ENCODE data around the gene ALDH4A1. TPM values are rescaled to one million over a fixed set of nuclear protein-coding genes. Genes with fewer than 3 reads are reported as not detected.

The ALDH4A1 gene
- total RNA-seq, 1 experiment from 2014 or later, result 31.0 TPM

DNA sequence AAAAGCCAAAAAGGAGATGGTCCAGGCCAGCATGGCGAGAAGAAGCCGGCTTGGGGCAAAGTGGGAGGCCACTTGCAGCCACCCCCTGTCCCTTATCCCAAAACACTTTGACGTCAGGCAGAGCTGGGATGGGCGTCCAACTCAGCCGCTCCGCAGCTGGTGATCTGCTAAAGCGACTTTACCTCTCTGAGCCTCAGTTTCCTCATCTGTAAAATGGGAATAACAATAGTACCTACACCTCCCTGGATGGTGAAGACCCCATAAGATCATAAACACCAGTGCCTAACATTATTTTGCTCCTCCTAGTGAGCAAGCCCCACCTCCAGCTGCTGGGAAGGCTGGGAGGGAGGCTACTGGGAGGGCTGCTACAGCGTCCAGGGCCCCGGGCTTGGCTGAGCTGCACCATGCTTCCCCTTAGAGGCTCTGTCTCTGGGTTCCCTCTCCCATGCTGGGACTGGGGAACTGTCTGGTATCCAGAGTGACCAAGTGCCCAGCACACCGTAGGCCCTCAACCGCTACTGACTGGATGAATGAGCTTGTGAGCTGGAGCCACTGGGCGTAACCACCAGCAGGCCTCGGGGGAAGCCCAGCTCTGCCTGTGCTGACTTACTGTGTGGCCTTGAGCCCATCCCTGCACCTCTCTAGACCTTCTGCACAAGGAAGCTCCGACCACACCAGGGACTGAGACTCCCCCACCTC lies 35.8 kb upstream of the ALDH4A1 start (continued):
- TF ChIP-seq, protein P1, sequence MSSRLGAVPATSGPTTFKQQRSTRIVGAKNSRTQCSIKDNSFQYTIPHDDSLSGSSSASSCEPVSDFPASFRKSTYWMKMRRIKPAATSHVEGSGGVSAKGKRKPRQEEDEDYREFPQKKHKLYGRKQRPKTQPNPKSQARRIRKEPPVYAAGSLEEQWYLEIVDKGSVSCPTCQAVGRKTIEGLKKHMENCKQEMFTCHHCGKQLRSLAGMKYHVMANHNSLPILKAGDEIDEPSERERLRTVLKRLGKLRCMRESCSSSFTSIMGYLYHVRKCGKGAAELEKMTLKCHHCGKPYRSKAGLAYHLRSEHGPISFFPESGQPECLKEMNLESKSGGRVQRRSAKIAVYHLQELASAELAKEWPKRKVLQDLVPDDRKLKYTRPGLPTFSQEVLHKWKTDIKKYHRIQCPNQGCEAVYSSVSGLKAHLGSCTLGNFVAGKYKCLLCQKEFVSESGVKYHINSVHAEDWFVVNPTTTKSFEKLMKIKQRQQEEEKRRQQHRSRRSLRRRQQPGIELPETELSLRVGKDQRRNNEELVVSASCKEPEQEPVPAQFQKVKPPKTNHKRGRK (CRISPR knock-in tag; IDR thresholded peaks at IDR 0.05; ENCODE audit: borderline replicate concordance), result no peak
- no peak for TF ChIP-seq NR2C2 (CRISPR knock-in tag; IDR thresholded peaks at IDR 0.05)

- Mint-ChIP-seq H3K27ac (no peak overlapping the region), H3K4me3 (no peak overlapping the region), H3K4me1 (peaks cover 48% of the 10 kb centered on the region), H3K27me3 (ENCODE audit: low read depth) (no peaks in the 10 kb centered on the region), H3K9me3 (no peaks in the 10 kb centered on the region), H3K36me3 (no peaks in the 10 kb centered on the region)
- DNase-seq (ENCODE audit: low spot score) (no peak), ATAC-seq (no peak)
- TF ChIP-seq USF2 (CRISPR knock-in tag; IDR thresholded peaks at IDR 0.05), result no peak
- no peak for TF ChIP-seq ESRRA (CRISPR knock-in tag; IDR thresholded peaks at IDR 0.05; ENCODE audit: borderline replicate concordance)
- TF ChIP-seq ZNF263 (CRISPR knock-in tag; IDR thresholded peaks at IDR 0.05; ENCODE audit: low read depth), result no peak
- CTCF ChIA-PET, result interaction anchor here (0.5 to 12.0 kb wide), 5 partner anchors 15 to 556 kb away, joined by 3 to 107 read pairs (median 5); no protein-coding TSS in a partner anchor
- POLR2A ChIA-PET, result interaction anchor here (0.7 kb wide), 1 partner anchor 18 kb away, joined by 3 read pairs; no protein-coding TSS in a partner anchor
Observed at GRCh38 chr1:18937539-18937938, 35.2 kb upstream of the ALDH4A1 start.

- no peak overlapping the region for H3K4me3 Mint-ChIP-seq
- H3K9me3 Mint-ChIP-seq, result no peaks in the 10 kb centered on the region
- DNase-seq (ENCODE audit: low spot score) (no peak), ATAC-seq (no peak)
- POLR2A ChIA-PET, result interaction anchor here (0.7 kb wide), 1 partner anchor 19 kb away, joined by 3 read pairs; no protein-coding TSS in a partner anchor
- no peaks in the 10 kb centered on the region for H3K27me3 Mint-ChIP-seq (ENCODE audit: low read depth)
- no peaks in the 10 kb centered on the region for H3K36me3 Mint-ChIP-seq
- H3K4me1 Mint-ChIP-seq, result peaks cover 48% of the 10 kb centered on the region
- CTCF ChIA-PET, result interaction anchor here (0.5 to 12.0 kb wide), 4 partner anchors 15 to 556 kb away, joined by 5 to 107 read pairs (median 6); no protein-coding TSS in a partner anchor
- H3K27ac Mint-ChIP-seq, result no peak overlapping the region
- TF ChIP-seq, protein P2, sequence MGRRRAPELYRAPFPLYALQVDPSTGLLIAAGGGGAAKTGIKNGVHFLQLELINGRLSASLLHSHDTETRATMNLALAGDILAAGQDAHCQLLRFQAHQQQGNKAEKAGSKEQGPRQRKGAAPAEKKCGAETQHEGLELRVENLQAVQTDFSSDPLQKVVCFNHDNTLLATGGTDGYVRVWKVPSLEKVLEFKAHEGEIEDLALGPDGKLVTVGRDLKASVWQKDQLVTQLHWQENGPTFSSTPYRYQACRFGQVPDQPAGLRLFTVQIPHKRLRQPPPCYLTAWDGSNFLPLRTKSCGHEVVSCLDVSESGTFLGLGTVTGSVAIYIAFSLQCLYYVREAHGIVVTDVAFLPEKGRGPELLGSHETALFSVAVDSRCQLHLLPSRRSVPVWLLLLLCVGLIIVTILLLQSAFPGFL (CRISPR knock-in tag; IDR thresholded peaks at IDR 0.05; ENCODE audit: borderline replicate concordance), result no peak
- TF ChIP-seq, protein P3, sequence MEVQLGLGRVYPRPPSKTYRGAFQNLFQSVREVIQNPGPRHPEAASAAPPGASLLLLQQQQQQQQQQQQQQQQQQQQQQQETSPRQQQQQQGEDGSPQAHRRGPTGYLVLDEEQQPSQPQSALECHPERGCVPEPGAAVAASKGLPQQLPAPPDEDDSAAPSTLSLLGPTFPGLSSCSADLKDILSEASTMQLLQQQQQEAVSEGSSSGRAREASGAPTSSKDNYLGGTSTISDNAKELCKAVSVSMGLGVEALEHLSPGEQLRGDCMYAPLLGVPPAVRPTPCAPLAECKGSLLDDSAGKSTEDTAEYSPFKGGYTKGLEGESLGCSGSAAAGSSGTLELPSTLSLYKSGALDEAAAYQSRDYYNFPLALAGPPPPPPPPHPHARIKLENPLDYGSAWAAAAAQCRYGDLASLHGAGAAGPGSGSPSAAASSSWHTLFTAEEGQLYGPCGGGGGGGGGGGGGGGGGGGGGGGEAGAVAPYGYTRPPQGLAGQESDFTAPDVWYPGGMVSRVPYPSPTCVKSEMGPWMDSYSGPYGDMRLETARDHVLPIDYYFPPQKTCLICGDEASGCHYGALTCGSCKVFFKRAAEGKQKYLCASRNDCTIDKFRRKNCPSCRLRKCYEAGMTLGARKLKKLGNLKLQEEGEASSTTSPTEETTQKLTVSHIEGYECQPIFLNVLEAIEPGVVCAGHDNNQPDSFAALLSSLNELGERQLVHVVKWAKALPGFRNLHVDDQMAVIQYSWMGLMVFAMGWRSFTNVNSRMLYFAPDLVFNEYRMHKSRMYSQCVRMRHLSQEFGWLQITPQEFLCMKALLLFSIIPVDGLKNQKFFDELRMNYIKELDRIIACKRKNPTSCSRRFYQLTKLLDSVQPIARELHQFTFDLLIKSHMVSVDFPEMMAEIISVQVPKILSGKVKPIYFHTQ (CRISPR knock-in tag; IDR thresholded peaks at IDR 0.05), result no peak
- TF ChIP-seq ZNF425 (CRISPR knock-in tag; conservative IDR thresholded peaks at IDR 0.05) (no peak), ATF6 (CRISPR knock-in tag; IDR thresholded peaks at IDR 0.05) (no peak), GABPB1 (CRISPR knock-in tag; IDR thresholded peaks at IDR 0.05) (no peak), ZNF281 (CRISPR knock-in tag; IDR thresholded peaks at IDR 0.05) (no peak), JAZF1 (CRISPR knock-in tag; IDR thresholded peaks at IDR 0.05) (no peak), JUN (CRISPR knock-in tag; IDR thresholded peaks at IDR 0.05) (no peak)
- TF ChIP-seq, protein P4, sequence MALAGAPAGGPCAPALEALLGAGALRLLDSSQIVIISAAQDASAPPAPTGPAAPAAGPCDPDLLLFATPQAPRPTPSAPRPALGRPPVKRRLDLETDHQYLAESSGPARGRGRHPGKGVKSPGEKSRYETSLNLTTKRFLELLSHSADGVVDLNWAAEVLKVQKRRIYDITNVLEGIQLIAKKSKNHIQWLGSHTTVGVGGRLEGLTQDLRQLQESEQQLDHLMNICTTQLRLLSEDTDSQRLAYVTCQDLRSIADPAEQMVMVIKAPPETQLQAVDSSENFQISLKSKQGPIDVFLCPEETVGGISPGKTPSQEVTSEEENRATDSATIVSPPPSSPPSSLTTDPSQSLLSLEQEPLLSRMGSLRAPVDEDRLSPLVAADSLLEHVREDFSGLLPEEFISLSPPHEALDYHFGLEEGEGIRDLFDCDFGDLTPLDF (CRISPR knock-in tag; IDR thresholded peaks at IDR 0.05), result no peak
Observed at GRCh38 chr1:18936814-18937481, 34.6 kb upstream of the ALDH4A1 start.
